HG03457 (cell line): ENCODE data around the gene TMED7.

Experiments used
- ATAC-seq: cut with Tn5 transposase; IDR thresholded peaks from one replicate; pipeline ENCODE4 v1.9.1; 2021; ENCODE audit warnings: moderate number of reproducible peaks; ENCODE audit not compliant: unreplicated experiment

The TMED7 gene

DNA sequence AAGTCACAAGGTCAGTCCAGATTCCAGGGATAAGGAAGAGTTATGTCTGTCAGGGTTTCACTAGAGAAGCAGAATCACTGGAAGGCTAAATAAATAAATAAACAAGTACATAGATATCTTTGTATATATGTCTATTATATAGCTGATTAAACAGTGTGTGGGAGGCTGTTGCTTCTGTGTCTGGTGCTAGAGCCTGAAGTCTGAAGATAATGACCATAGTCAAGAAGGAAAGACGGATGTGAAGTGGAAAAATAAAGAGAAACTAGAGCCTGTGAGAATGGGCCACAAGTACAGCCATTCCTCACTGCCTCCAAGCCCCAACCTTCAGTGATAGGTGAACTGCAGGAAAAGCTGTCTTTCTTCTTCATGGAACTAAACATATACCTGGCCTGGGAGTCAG, 4.1 kb upstream of the TMED7 start:
- ATAC-seq: no peak

DNA sequence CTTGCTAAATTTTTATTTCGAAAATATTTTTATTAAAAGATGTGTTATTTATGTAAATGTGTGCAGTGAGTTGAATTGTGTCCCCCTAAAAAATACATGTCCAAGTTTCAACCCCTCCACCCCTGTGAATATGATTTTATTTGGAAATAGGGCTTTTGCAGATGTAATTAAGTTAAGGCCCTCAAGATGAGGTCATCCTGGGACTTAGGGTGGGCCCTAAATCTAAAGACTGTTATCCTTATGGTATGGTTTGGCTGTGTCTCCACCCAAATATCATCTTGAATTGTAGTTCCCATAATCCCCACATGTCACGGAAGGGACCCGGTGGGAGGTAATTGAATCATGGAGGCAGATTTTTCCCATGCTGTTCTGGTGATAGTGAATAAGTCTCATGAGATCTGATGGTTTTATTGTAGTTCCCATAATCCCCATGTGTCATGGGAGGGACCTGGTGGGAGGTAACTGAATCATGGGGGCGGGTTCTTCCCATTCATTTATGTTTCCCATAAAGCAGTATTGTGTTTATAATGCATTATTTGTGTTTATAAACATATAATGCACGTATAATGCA, 1.5 kb upstream of the TMED7 start:
- no peak for ATAC-seq

DNA sequence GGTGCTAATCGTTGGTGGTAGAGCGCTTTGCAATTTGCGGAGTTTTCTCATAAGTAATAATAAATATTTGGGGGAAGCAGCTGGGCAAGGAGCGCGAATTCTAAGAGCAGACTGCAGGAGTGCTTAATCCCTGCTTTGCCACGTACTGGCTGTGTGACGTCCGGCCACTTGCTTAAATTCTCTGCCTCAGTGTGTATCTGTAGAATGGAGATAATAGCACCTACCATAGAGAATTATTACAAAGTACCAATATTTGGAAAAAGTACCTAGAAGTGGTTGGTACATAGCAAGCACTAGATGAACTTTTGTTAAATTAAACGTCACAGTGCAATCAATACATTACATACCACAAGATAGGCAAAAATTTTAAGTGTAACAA, 598 bp upstream of the TMED7 start:
- ATAC-seq: peak; percentile 19

DNA sequence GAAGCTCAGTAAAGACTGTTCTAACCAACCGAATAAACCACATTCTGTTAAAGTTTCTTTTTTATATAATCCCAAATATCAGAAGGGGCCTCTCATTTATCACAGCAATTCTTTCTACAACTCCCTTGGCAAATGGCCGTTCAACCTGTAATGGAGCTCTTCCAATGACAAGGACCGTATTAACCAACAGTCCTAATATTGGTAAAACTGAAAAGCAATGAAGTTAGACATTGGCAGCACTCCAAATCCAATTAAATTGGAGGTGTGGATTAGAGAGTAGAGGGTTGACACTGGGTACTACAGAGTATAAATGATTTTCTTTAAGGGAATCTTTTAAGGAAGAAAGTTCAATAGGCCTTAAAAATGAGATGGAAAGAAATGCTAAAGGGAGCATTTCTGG, 842 bp downstream of the TMED7 start:
- ATAC-seq: no peak

DNA sequence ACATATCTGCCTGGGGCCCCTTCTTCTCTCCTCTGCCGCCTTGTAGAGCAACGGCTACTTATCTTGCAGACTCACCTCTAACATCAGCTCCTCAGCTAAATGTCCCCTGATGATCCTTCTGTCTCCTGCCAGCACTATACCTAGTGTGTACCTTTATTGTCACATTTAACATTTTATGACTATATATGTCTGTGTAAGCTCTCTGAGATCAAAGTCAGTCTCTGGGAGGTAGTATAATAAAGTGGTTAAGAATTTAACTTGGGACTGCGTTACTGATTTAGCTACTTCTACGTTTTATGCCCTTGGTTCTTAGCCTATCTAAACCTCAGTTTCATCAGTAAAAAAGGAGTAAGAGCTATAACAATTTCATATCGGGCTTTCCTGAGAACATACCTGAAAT, 2.2 kb downstream of the TMED7 start:
- no peak for ATAC-seq

DNA sequence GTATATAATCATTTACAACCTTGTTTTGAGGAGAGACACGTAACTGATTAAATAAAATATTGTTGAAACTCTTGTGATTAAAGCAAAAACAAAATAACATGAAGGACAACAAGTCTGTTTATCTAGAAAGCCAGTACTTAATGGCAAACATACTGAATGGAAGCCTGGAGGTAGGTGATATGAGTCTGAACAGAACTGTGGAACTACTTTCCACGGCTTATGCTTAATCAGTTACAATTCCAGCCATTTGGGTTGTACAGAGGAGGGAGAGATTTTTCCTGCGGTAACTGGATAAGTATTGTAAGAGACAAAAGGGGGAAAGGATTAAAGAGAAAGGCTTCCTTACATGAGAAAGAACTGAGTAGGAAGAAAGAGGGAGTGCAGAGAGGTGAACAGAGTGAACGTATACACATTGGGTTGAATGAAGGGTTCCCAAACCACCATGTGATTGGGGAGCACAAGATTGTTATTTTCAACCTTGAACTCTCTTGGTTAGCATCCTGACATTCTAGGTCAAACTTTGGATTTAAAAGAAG, 4.4 kb downstream of the TMED7 start:
- ATAC-seq: no peak

DNA sequence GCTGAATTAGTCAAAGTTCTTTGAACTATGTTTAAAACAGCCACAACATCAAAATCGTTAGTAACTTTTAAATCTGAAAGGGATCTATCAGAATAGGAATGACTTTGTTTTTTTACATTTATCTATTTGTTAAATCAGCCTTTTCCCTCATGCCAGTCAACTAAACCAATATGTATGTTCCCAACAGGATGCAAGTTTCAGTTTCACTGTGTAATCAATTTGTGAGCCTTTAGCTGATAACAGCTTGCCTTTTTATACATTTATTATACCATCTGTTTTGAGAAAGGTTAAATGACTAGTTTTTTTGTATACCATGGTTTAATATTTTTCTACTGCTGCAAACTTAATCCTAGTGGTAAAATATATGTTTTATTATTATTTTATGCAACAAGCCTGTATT, 8.9 kb downstream of the TMED7 start:
- ATAC-seq: no peak

DNA sequence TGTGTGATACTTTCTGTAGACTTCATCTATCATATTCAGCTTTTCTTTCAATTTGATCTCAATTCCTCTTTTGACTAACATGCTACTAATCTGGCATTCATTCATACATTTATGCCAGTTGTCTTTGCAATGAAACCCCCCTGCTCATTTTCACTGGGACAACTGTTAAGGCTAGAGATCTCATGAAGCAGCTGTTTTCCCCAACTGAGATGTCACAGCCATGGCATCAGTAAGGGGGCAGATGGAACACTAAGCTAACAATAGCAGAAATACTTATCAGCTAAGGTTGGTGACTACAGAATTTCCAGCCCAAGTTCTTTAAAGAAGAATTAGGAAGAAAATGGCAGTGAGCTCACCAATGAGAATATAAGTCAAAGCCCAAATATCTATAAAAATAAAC, 9.4 kb downstream of the TMED7 start:
- no peak for ATAC-seq

DNA sequence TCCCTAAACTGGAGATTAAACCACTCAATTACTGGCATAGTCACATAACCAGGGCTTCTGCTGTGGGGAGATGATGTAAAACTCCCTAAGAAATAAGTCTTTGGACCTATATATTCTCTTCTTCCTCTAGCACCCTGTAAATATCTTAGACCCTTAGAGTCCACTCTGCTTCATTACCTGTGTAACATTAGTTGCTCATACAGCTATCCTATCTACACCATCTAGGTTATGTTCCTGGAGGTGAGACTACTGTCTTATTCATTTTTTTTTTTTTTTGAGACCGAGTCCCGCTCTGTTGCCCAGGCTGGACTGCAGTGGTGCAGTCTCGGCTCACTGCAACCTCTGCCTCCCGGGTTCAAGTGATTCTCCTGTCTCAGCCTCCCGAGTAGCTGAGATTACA, 14.0 kb downstream of the TMED7 start:
- ATAC-seq: no peak

DNA sequence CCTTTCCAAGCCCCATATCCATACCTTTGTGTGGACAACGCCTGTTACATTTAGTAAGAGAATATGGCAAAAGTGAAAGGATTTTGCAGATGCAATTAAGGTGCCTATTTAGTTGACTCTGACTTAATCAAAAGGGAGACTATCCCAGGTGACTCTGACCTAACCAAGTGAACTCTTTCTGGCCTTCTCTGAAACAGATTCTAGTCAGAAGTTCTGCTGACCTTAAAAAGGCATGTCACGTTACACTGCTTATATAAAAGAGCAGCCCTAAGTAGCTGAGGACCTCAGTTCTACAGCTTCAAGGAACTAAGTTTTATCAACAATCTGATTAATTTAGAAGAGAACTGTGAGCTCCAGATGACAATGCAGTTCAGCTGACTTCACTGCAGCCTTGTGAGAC, 17.9 kb downstream of the TMED7 start:
- no peak for ATAC-seq

DNA sequence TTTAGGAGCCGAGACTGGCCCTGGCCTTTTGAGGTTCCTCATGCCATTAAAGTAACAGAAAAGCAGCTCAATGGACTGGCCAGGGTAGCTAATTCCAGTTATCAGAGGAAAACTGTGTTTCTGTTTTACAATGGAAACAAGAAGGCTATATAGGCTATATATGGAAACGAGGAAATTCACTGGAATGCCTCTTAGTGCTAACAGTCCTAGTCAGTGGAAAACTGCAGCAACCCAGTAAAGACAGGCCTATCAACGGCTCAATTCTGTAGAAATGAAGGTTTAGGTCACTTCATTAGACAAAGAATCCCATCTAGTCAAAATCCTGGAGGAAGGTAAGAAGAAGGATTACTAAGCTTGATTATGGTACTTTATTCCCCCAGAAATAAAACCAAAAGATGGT, 20.4 kb downstream of the TMED7 start:
- ATAC-seq: no peak

DNA sequence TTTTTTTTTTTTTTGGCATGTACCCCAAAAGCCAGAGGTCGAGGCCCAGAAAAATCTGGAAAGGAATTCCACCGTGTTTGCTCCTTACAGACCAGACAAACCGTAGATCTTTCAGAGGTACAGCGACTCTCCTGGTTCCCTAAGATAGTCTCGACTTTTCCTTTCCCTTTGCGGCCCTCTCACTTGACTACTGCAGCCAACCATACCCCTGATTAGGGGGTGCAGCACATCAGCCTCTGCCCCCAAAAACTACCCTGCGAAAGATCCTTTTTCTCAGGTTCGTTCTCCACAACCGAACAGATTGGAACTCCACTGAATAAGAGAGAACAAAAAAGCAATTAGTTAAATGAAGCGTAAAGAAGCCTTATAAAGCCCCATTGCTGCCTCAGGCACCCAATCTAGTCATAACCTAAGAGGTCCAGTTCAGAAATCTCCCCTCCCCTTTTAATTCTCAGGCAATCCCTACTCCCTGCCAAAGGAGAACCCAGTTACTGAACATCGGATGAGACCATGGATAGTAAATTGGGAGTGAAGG, 23.2 kb downstream of the TMED7 start:
- ATAC-seq: peak; percentile 10

DNA sequence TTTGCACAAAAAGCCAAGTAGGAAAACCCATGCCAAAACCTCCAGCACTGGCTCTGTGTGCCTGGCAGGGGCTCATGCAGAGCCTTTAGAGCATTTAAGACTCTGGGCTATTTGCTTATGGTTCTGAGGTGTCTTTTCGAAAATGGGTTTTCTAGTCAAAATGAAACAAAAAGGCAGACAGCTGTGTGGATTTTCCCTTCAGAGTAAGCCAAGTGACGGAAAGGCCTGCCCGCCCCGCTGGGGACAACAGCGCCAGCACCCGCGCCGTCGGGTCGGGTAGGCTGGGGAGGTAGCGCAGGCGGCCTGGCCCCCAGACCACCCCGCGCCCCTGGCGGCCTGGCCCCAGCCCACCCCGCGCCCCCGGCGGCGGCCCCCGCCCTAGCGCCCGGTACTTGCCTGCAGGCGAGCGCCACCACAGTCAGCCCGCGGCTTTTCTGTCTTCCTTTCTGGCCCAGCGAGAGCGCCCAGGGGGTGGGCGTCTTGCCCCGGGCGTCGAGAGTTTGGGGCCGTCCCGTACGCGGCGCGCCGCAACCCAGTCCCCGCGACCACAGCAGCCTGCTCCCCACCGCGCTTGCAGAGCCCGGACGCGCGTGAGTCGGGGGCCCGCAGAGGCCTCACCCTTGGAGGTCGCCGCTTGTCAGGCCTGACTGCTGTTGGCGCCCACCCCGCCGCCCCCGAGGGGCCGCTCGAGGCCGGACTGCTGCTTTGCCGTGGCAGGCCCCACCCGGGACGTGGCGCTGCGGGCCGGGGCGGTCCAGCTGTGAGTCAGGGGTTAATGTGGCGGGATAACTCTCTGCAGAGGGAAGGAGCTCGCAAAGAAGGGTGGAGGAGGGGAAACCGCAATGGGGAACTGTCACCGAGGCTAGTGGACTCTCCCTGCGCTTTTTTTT, 23.9 kb downstream of the TMED7 start, which contains the start of gene TICAM2:
TSS of gene TICAM2 (minus strand) at position 779 of the 890 bp plus-strand sequence. CDS start 21,223 bp downstream, outside the sequence.
- peak; percentile 71 for ATAC-seq

DNA sequence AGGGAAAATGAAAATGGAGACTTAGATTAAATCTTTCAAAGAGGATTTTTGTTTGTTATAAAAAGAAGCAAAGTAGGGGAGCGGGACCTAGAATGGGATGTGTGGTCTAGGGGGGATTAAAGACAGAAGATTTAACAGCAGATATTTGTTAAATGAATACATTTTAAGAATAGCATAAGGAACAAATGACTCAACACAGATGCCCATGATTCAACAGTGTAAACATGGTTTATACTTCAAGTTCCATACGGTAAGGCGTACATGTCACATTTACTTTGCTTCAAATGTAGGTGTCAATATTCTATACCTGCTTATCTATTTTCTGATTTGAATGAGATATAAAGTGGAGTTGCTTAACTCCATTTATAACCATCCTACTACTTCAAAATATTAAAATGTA, 25.1 kb downstream of the TMED7 start:
- ATAC-seq: no peak

DNA sequence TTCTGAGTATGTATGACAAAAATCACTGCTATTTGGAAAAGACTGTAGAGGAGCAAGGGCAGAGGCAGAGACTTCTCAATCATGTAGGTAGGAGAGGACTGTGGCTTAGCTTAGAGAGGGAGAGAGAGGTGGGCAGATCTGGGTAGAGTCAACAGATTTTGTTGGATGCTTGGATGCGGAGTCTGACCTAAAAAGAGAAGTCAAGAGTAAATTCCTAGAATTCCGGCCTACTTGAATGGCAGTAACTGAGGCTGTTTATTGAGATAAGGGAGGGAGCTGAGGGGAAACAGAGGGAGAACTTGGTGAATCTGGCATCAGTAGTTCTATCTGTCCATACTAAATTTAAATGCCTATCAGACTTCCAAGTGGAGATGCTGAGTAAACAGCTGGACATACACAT, 25.9 kb downstream of the TMED7 start:
- no peak for ATAC-seq

DNA sequence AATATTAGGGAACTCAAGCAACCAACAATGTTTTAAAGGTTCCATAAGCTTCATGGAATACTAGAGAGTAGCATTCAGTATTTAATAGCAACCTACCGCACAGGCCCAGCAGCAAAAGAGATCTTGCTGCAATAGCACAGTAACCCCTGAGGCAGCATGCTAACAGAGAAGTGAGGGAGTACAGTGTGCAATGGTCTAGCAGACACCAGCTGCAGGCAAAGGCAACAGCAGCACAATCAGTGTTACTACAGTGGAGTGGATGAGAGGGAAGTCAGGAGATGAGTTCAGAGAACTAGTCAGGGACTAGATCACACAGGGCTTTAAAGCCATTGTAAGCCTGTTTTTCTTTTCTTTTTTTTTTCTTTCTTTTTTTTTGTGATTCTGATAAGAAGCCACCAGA, 26.3 kb downstream of the TMED7 start:
- ATAC-seq: peak; percentile 36

DNA sequence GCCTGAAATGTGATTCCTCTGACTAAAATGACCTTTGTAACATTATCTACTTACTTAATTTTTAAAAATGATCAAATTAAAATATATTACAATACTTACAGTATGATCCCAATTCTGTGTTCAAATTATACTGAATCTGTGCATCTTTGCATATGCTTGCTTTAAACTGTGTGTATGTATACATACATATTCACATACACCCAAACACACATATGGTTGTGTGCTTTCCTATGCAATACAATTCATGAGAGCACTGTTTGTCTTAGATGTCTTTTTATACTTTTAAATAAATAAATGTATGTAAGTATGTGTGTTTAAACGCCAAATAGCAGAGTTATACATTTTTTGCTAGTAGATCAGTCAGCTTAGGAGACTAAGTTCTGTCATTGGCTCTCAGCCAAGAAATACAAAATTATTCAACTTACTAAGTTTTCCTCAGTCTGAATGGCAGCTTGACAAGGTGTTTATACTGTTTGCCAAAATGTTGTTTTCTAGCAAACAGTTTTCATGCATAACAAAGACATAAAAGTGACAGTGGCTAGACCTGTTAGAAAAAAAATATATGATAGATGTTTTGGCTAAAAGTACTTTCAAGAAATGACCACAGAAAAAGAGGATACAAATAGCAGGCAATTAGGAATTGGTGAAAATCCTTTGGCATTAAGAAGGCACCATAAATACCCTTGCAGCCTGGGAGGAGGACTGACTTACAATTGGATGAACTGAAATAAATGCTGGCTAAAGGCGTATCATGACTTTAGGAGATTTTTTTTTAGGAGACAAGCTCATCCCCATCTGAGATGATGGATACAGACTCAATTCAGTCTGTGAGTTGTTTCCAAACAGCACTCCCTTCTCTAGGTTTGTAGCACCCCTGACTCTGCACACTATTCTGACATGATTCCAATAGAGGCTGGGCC, 31.4 kb downstream of the TMED7 start:
- ATAC-seq: no peak

DNA sequence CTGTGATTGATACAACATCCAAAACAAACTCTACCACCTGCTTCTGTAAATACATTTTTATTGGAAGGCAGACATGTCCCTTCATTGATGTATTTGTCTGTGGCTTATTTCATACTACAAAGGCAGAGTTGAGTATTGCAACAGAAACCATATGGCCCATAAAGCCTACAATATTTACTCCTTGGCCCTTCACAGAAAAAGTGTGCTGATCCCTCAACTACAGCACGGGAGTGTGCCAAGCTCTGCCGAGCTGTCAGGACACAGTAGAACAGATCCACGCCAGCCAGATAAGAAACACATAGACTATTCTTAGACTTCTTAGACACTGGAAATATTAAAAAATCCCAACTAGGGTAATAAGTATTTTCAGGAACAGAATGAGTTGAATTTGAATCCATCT, 36.8 kb downstream of the TMED7 start:
- ATAC-seq: no peak

DNA sequence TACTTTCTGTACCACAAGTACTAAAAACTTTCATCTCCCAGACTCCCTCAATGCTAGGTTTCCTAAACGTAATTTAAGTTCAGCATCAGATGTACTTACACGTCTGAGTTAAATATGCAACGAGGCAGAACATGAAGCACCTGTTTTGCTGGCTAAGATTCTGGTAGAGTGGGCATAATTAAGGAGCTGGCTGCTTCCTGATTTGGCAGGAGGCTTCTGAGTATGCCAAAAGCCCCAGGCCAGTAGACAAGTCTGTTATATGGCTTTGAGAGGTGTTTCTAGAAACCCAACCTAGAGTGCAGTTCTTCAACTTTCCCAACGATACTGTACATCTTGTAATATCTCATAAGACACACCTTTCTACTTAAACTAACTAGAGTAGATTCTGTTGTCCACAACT, 37.2 kb downstream of the TMED7 start:
- no peak for ATAC-seq

DNA sequence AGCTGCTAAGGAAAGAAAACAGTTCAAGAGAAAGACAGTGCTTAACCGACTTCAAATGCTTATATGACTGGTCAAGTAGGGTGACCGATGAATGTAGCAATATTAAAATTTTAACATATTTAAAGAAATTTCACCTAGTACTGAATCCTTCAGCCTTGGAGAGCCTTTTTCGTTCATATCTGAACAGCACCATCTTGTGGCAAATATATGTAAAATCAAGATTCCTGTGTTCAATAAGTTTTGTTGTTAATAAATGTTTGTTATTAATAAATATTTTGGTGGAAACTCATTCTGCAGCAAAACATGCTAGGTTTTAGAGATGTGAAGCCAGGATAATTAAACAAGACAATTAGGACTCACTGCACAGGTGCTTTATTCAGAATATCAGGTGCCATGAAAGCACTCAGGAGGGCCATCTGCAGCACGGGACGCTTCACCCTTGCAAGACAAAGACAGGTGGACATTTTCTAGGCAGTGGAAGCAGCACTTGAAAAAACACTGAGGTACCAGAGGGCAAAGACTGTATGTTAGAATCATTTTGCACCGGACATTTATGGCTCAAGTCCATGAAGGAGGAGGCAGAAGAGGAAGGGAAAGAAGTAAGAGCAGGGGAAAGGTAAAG, 39.2 kb downstream of the TMED7 start:
- ATAC-seq: no peak

DNA sequence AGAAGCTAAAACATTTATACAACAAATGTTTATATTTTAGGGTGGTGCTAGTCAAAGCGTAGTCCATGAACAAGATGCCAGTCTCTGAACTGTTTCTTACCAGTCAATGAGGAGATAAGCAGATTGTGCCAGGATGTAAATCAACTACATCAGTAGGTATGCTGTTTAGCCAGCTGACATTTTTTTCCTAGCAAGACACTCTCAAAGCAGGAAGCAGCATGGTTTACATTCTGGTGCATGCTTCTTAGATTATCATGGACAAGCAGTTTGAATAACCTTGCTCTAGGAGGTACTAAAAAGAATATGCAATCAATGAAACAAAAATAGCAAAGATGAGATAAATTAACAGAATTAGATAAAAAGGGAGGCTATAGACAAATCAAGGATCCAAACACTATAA, 40.6 kb downstream of the TMED7 start:
- no peak for ATAC-seq
